Thoracic aorta (tissue), 2 donors: ENCODE measurements around the gene LCORL. TPM values are rescaled to one million over a fixed set of nuclear protein-coding genes. Genes with fewer than 3 reads are reported as not detected.
"Not testable (repeated sequence)": the region's sequence is repeated elsewhere in the genome, so short reads cannot be mapped to it uniquely, and the experiment has no call there.

ENCODE experiments used
- ATAC-seq: fragments of 150-250 bp; one replicate; pipeline ENCODE4 v1.8.0; 2017; ENCODE audit warnings: low read depth; ENCODE audit not compliant: insufficient number of reproducible peaks, low FRiP score
- DNase-seq: peaks from one replicate; pipeline ENCODE4 v3.0.0-alpha.2; 2020; ENCODE audit warnings: low spot score
- H3K27ac ChIP-seq, 2 donors: fragments of 200-600 bp; sonication (generic); 1 replicate in 1 of 2; 2 replicates in 1 of 2; pipeline ENCODE4 v1.5.1; 2016; ENCODE audit warnings: mild to moderate bottlenecking in 2 of 2, moderate library complexity in 2 of 2
- H3K27me3 ChIP-seq: fragments of 200-600 bp; sonication (generic); replicated peaks from 2 replicates; pipeline ENCODE4 v1.6.0; 2016; ENCODE audit warnings: mild to moderate bottlenecking; ENCODE audit not compliant: insufficient read depth
- H3K36me3 ChIP-seq: fragments of 200-600 bp; sonication (generic); one replicate; pipeline ENCODE4 v1.5.1; 2016
- H3K4me1 ChIP-seq, 2 donors: fragments of 200-600 bp; sonication (generic); 1 replicate in 1 of 2; 2 replicates in 1 of 2; pipeline versions ENCODE4 v1.5.1 to v1.6.0; 2016; ENCODE audit warnings: low read depth in 2 of 2, mild to moderate bottlenecking in 1 of 2; ENCODE audit not compliant: control insufficient read depth in 1 of 2
- H3K4me3 ChIP-seq: fragments of 200-600 bp; sonication (generic); 2 replicates; pipeline ENCODE4 v1.5.1; 2016; ENCODE audit warnings: mild to moderate bottlenecking
- H3K9me3 ChIP-seq: fragments of 200-600 bp; sonication (generic); 2 replicates; pipeline ENCODE4 v1.5.1; 2016
- total RNA-seq, 2 donors: library from RNA; depleted of rRNA; stranded (reverse); fragments of >200 nt; gene quantifications; one replicate each; pipeline versions ENCODE4 v1.1.0 to v1.2.3, GENCODE V29; 2016
- TF ChIP-seq, protein P1 (sequence below): fragments of 200-600 bp; sonication (generic); IDR thresholded peaks from one replicate; pipeline ENCODE4 v1.5.1; 2019; ENCODE audit warnings: antibody characterized with exemption

LCORL gene
- total RNA-seq, 2 donors from 2014 or later = 10.4 to 39.4 TPM

DNA sequence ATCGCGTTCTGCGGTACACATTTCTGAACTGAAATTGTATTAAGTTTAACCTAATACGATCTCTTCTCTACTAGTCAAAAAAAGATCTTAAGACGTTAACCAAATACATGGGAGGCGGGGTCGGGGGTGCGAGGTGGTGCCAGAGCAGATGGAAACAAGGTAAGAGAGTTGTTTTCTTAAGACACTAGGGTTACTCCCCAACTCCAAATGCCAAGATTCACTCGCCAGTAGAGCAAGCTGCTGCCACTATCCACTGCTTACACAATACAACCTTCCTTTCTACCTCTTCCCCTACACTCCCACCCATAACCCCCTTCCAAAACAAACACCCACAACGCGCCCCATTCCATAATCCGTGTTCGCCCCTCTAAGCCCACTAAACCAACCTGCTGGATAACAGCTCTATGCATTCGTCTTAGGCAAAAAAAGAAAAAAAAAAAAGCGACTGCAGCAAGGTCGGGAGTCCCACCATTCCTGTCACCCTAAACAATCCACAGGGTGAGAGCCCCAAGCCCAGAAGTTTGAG lies 1.3 kb downstream of the LCORL start:
- TF ChIP-seq, protein P1, sequence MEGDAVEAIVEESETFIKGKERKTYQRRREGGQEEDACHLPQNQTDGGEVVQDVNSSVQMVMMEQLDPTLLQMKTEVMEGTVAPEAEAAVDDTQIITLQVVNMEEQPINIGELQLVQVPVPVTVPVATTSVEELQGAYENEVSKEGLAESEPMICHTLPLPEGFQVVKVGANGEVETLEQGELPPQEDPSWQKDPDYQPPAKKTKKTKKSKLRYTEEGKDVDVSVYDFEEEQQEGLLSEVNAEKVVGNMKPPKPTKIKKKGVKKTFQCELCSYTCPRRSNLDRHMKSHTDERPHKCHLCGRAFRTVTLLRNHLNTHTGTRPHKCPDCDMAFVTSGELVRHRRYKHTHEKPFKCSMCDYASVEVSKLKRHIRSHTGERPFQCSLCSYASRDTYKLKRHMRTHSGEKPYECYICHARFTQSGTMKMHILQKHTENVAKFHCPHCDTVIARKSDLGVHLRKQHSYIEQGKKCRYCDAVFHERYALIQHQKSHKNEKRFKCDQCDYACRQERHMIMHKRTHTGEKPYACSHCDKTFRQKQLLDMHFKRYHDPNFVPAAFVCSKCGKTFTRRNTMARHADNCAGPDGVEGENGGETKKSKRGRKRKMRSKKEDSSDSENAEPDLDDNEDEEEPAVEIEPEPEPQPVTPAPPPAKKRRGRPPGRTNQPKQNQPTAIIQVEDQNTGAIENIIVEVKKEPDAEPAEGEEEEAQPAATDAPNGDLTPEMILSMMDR = no peak

DNA sequence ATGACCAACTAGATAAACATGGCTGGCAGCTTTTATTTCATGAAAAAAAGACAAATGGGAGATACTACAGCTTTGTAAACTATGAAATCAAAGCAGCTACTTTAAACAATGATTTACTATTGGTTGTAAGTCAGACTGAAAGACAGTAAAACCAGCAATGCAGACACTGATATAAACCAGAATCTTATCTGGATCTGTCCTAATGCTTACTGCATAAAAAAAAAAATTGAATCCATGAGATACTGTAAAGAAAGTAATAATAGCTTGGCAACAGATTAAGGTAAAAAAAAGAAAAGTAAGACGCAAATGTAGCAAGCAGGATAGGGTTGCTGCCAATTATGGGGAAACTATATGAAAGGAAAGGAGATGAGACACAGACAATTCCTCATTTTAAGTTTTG lies 7.3 kb downstream of the LCORL start:
- DNase-seq (no peak), ATAC-seq (no peak)
- TF ChIP-seq, protein P1 = no peak
- H3K4me1 ChIP-seq = peaks cover 10 to 11% of the 10 kb centered on the region in 2 donors
- H3K4me3 ChIP-seq = no peak overlapping the region
- H3K27ac ChIP-seq = no peak overlapping the region
- H3K9me3 ChIP-seq = no peaks in the 10 kb centered on the region
- H3K27me3 ChIP-seq = no peaks in the 10 kb centered on the region
- no peaks in the 10 kb centered on the region for H3K36me3 ChIP-seq

More for the DNA sequence above, 1.3 kb downstream of the LCORL start:
- no peak for ATAC-seq
- H3K27me3 ChIP-seq = no peaks in the 10 kb centered on the region
- peak overlapping the region in 1 of 2 donors; percentile 89 for H3K27ac ChIP-seq
- H3K9me3 ChIP-seq = no peaks in the 10 kb centered on the region
- no peaks in the 10 kb centered on the region for H3K36me3 ChIP-seq
- DNase-seq = no peak
- peak overlapping the region; percentile 98 for H3K4me3 ChIP-seq
- peaks cover 7 to 16% of the 10 kb centered on the region in 2 donors for H3K4me1 ChIP-seq

DNA sequence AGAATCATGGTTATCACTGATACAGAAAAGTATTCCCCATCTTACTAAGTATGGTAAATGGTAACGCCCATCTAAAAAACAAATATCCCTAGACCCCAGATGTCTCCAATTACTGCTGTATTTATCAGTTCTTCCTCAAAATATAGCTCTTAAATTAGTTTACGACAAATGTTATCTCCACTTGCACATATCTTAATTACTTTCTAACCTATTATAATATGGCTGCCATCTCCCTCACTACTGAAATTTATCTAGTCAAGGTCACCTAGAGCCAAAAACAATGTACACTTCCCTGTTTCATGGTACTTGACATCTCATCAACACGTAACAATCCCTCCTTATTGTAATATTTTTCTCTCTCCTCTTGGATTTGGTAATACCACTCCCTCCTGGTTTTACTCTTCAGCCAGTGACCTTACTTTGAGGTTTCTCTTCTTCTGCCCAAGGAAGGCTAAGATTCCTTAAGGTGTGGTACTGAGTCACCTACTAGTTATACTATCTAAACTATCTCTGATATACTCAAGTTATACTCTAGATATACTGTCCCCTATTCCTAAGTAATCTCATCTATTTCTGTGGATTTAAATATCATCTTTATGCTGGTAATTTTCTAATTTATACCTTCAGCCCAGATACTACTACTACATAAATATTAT lies 8.6 kb downstream of the LCORL start:
- no peak for ATAC-seq
- TF ChIP-seq, protein P1 = no peak
- Histone ChIP-seq H3K4me1 (peaks cover 10 to 11% of the 10 kb centered on the region in 2 donors), H3K27me3 (no peaks in the 10 kb centered on the region), H3K9me3 (no peaks in the 10 kb centered on the region), H3K27ac (no peak overlapping the region), H3K36me3 (no peaks in the 10 kb centered on the region), H3K4me3 (no peak overlapping the region)
- DNase-seq = no peak

DNA sequence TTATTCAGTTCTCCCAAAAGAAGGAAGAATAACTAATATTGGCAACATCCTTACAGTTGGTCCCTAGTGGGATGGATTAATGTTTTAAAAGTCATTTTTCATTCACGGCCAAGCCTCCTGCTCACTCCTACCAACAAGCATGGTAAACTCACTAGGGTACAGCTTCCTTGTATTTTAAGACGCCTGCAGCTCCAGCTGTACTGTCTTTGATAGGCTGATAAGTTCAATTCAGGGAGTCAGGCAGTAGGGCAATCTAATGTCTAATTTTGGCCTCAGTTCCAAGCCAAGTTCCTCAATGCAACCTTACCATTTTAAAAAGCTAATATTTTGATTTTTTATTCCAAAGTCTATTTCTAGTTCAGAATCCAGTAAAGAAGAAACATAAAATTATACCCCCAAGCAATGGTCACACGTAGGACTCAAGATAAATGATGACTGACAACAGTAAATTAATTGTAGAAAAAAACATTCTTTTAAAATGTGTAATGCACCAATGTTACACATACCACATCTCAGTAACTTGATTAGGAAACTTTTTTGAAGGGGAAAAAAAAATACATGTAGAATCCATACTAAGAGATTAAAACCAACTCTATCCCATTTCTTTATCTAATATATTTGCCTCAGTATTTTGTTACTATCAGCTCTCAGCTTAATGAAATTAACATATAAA lies 9.3 kb downstream of the LCORL start:
- ATAC-seq = no peak
- Histone ChIP-seq H3K27me3 (no peaks in the 10 kb centered on the region), H3K9me3 (no peaks in the 10 kb centered on the region), H3K4me3 (no peak overlapping the region), H3K4me1 (peaks cover 10 to 11% of the 10 kb centered on the region in 2 donors), H3K36me3 (no peaks in the 10 kb centered on the region), H3K27ac (no peak overlapping the region)
- no peak for DNase-seq
- TF ChIP-seq, protein P1 = no peak

DNA sequence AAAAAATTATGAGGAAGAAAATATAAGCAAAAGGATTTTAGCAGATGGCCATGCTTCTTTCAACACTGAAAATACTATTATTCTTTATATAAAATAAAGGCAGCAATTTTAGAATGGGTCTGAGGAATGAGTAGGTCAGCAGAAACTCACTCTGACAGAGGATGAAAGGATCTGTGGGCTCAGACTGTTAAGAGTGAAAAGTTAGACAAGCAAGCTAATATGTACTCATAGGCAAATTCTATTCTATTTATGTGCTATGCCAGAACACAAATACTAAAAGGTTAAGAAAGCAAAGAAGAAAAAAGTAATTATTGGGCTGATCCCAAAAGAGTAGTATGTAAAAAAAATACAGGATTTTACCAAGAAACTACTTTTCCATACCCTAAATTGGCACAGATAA lies 13.9 kb downstream of the LCORL start:
- H3K4me3 ChIP-seq = no peak overlapping the region
- TF ChIP-seq, protein P1 = no peak
- DNase-seq (no peak), ATAC-seq (no peak)
- no peaks in the 10 kb centered on the region for H3K36me3 ChIP-seq
- H3K27ac ChIP-seq = no peak overlapping the region
- H3K27me3 ChIP-seq = no peaks in the 10 kb centered on the region
- peaks cover 10 to 11% of the 10 kb centered on the region in 2 donors for H3K4me1 ChIP-seq
- no peaks in the 10 kb centered on the region for H3K9me3 ChIP-seq

DNA sequence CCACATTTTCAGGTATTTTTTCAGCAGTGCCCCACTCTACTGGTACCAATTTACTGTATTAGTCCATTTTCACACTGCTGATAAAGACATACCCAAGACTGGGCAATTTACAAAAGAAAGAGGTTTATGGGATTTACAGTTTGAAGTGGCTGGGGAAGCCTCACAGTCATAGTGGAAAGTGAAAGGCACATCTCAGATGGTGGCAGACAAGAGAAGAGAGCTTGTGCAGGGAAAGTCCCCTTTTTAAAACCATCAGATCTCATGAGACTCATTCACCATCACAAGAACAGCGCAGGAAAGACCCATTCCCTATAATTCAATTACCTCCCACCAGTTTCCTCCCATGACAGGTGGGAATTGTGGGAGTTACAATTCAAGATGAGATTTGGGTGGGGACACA lies 15.1 kb downstream of the LCORL start:
- H3K4me1 ChIP-seq, ATAC-seq, DNase-seq: not testable (repeated sequence)

More for the DNA sequence above, 15.1 kb downstream of the LCORL start:
- H3K36me3 ChIP-seq, H3K27me3 ChIP-seq, H3K27ac ChIP-seq, H3K9me3 ChIP-seq, H3K4me3 ChIP-seq: not testable (repeated sequence)
